Upper lobe of right lung (tissue), 1 donor: ENCODE results near the gene GRIP1. TPM values are rescaled to one million over a fixed set of nuclear protein-coding genes. Genes with fewer than 3 reads are reported as not detected.

Experiments used
- ATAC-seq: fragments of 200-7000 bp; cut with Tn5 transposase; one replicate; pipeline ENCODE4 v1.9.1; 2020; ENCODE audit warnings: mild to moderate bottlenecking, moderate library complexity
- DNase-seq: peaks from one replicate; pipeline ENCODE4 v3.0.0-alpha.2; 2020
- H3K27ac ChIP-seq: fragments of 200-600 bp; one replicate; pipeline ENCODE4 v1.8.0; 2022
- H3K27me3 ChIP-seq: fragments of 200-600 bp; one replicate; pipeline ENCODE4 v1.8.0; 2022; ENCODE audit warnings: mild to moderate bottlenecking
- H3K36me3 ChIP-seq: fragments of 200-600 bp; one replicate; pipeline ENCODE4 v1.8.0; 2022
- H3K4me1 ChIP-seq: fragments of 200-600 bp; one replicate; pipeline ENCODE4 v1.8.0; 2022
- H3K4me3 ChIP-seq: fragments of 200-600 bp; one replicate; pipeline ENCODE4 v1.8.0; 2022; ENCODE audit warnings: mild to moderate bottlenecking
- H3K9me3 ChIP-seq: fragments of 200-600 bp; one replicate; pipeline ENCODE4 v1.8.0; 2022
- intact Hi-C: fragments of 100-400 bp; cut with DNase I; formaldehyde crosslinking; loops from one replicate; pipeline ENCODE4 v1.11.0; 2022
- total RNA-seq: library from RNA; stranded (reverse); fragmentation: NEBNext Ultra II Directional; extraction: Animal tissue kit (Norgen Biotek cat#: 25700); gene quantifications from one replicate; pipeline ENCODE4 v1.2.1, GENCODE V29; 2021
- TF ChIP-seq, protein P1 (sequence below): fragments of 200-600 bp; IDR thresholded peaks from one replicate; pipeline ENCODE4 v1.8.0; 2022; ENCODE audit warnings: antibody characterized with exemption
- donor health status: DM: no; HTN: yes; CAD: no; lungs with severe emphysema.

GRIP1 gene
- total RNA-seq, 1 donor from 2014 or later = 5.2 TPM

DNA sequence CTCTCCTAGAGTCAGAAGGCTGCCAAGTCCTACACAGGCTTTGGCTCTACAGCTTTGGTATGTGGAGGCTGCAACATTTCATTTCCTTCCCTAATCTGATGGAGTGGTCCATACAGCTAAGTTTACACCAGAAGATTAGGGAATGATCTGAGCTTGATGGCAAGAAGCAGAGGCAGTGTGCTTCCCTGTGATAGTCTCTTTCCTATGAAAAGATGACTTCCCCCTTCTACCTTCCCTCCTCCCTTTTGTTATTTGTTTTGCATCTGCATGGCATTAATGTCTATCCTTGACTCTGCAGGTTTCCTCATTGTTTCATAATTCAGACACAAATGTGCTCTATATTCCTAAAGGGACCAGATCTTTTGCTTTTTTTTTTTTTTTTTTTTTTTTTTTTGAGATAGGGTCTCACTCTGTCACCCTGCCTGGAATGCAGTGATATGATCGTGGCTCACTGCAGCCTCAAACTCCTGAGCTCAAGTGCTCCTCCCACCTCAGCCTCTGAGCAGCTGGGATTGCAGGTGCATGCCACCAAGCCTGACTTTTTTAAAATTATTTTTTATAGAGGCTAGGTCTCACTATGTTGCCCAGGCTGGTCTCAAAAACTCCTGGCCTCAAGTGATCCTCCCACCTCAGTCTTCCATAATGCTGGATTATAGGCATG lies 76.3 kb downstream of the GRIP1 start:
- H3K4me3 ChIP-seq = no peak overlapping the region
- ATAC-seq (no peak), DNase-seq (no peak)
- no peaks in the 10 kb centered on the region for H3K4me1 ChIP-seq
- intact Hi-C loops = no loop called here
- H3K9me3 ChIP-seq = no peaks in the 10 kb centered on the region
- H3K27me3 ChIP-seq = no peaks in the 10 kb centered on the region
- no peaks in the 10 kb centered on the region for H3K36me3 ChIP-seq
- no peak overlapping the region for H3K27ac ChIP-seq
- TF ChIP-seq, protein P1, sequence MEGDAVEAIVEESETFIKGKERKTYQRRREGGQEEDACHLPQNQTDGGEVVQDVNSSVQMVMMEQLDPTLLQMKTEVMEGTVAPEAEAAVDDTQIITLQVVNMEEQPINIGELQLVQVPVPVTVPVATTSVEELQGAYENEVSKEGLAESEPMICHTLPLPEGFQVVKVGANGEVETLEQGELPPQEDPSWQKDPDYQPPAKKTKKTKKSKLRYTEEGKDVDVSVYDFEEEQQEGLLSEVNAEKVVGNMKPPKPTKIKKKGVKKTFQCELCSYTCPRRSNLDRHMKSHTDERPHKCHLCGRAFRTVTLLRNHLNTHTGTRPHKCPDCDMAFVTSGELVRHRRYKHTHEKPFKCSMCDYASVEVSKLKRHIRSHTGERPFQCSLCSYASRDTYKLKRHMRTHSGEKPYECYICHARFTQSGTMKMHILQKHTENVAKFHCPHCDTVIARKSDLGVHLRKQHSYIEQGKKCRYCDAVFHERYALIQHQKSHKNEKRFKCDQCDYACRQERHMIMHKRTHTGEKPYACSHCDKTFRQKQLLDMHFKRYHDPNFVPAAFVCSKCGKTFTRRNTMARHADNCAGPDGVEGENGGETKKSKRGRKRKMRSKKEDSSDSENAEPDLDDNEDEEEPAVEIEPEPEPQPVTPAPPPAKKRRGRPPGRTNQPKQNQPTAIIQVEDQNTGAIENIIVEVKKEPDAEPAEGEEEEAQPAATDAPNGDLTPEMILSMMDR = no peak

DNA sequence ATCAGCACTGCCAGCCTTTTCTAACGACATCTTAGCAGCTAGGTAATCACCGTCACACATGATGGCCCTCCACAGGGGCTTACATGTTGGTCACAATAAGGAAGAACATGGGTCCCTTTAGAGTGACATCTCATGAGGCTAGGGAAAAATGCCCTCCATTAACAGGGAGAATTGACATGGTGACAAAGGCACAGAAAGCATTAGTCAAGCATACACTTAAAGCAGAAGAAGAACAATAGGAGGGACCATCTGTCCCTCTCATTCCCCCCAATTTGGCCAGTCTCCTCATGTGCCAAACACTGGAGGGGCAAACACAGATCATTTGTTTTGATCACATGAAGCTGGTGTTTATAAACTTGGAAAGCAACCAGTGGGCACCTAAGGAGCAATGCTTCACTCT lies 78.0 kb downstream of the GRIP1 start:
- no peaks in the 10 kb centered on the region for H3K4me1 ChIP-seq
- TF ChIP-seq, protein P1 = no peak
- H3K27ac ChIP-seq = no peak overlapping the region
- intact Hi-C loops = no loop called here
- no peaks in the 10 kb centered on the region for H3K9me3 ChIP-seq
- ATAC-seq = no peak
- H3K4me3 ChIP-seq = no peak overlapping the region
- H3K27me3 ChIP-seq = no peaks in the 10 kb centered on the region
- no peak for DNase-seq
- no peaks in the 10 kb centered on the region for H3K36me3 ChIP-seq

DNA sequence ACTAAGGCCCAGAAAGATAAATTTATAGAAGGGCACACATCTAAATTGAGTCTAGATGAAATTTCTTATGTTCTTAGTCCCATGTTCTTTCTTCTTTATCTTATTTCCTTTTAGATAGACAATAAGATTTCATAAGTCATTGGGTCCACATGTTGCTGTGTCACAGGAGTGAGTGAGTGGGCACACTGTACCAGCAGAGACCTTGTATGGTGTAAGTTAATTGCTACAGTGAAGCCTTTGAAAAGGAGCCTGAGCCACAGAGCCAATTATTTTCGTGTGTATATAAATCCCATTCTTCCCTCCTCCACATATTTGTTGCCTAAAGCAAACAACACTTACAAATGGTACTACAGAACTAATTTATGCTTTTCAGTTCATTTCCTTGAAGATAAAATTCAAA lies 79.1 kb downstream of the GRIP1 start:
- no peaks in the 10 kb centered on the region for H3K27me3 ChIP-seq
- no peak overlapping the region for H3K27ac ChIP-seq
- no peak overlapping the region for H3K4me3 ChIP-seq
- intact Hi-C loops = no loop called here
- ATAC-seq (no peak), DNase-seq (no peak)
- no peaks in the 10 kb centered on the region for H3K9me3 ChIP-seq
- H3K36me3 ChIP-seq = no peaks in the 10 kb centered on the region
- H3K4me1 ChIP-seq = no peaks in the 10 kb centered on the region
- TF ChIP-seq, protein P1 = no peak

DNA sequence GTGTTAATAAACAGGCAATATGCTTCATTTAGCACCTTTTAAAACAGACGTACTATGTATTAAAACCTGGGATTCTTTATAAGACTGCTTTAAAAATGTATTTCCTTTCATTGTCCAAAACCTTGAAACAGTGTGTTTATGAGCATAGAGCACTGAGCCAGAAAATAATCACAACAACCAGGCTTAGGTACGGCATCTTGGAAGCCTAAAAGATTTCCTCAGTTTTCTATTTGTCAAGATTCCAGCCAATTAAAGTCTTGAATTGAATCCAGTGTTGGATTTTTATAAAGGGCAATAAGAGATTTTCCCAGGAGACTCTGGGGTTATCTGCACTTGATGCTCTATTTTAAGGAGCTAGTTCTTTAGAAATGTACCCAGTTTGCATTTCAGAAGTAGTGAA lies 80.3 kb downstream of the GRIP1 start:
- ATAC-seq (no peak), DNase-seq (no peak)
- Histone ChIP-seq H3K9me3 (no peaks in the 10 kb centered on the region), H3K4me1 (no peaks in the 10 kb centered on the region), H3K4me3 (no peak overlapping the region), H3K27ac (no peak overlapping the region), H3K27me3 (no peaks in the 10 kb centered on the region), H3K36me3 (no peaks in the 10 kb centered on the region)
- TF ChIP-seq, protein P1 = no peak
- intact Hi-C loops = no loop called here

DNA sequence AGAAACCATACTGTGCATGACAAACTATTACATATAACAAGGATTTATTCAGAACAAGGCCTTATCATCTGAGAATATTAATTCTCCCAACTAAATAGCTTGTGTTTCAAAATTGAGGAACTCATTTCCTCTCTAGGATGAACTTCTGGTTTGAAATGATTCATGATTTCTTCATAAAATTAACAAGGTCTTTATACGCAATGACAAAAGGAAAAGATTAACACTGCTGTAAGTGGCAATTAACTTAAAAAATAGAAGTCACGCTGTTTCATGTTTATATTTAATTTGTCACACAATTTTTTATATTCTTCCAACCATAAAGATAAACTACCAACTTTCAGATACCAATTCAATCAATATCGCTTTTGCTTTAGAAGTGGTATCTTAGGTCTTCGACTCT lies 80.8 kb downstream of the GRIP1 start:
- Histone ChIP-seq H3K27ac (no peak overlapping the region), H3K9me3 (no peaks in the 10 kb centered on the region), H3K36me3 (no peaks in the 10 kb centered on the region), H3K27me3 (no peaks in the 10 kb centered on the region), H3K4me3 (no peak overlapping the region), H3K4me1 (no peaks in the 10 kb centered on the region)
- ATAC-seq (no peak), DNase-seq (no peak)
- TF ChIP-seq, protein P1 = no peak
- intact Hi-C loops = no loop called here

DNA sequence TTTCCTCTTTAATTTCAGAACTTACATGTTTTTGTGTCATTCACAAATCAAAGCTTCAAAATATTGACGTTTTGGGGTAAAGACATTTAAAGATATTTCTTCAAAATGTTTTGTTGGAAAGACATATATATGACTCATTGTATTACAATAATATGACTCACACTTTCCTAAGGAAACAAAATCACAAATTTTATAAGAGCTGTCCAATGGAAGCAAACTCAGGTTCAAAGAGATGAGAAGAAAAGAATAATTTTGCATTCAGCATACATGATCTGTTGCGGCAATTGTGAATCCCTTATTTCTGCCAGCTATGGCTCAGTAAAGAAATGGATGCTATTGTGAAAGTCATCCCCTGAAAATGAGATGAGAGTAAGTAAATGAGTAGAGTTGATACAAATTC lies 82.7 kb downstream of the GRIP1 start:
- Histone ChIP-seq H3K27ac (no peak overlapping the region), H3K9me3 (no peaks in the 10 kb centered on the region), H3K27me3 (no peaks in the 10 kb centered on the region), H3K36me3 (no peaks in the 10 kb centered on the region), H3K4me1 (no peaks in the 10 kb centered on the region), H3K4me3 (no peak overlapping the region)
- DNase-seq (no peak), ATAC-seq (no peak)
- TF ChIP-seq, protein P1 = no peak
- intact Hi-C loops = no loop called here
